Measurements from ENCODE around the gene ZNF236. TPM values are rescaled to one million over a fixed set of nuclear protein-coding genes. Genes with fewer than 3 reads are reported as not detected.

The ZNF236 gene
- total and polyA plus RNA-seq, 10 of the 15 experiments (the other 5 are each of a cell fraction or from before 2014, with no cell fraction given): 1.0 to 14.4 (median 5.9) TPM

DNA sequence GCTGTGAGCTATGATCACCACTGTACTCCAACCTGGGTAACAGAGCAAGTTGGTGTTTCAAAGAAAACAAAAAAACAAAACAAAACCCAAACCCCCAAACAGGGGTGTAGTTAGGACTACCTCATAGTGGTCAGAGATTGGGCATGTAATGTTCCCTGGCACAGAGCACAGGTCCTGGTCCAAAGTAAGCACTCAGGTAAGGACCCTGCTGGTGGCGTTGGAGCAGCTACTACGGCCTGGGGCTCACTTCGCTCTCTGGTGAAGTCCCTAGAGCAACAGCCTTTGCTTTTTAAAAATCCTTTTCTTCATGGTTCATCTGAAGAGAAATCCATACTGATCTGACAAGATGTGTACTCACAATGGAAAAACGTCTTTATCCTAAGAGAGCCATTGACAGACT, 130.4 kb downstream of the ZNF236 start:
- no peak for DNase-seq (ENCODE audit: low read depth, low spot score)
- Histone ChIP-seq H3K27me3 (replicated peaks in 1 of 2; ENCODE audit: control insufficient read depth in 2 of 2, insufficient read depth in 2 of 2, low read length in 1 of 2) (no peaks in the 10 kb centered on the region), H3K9ac (ENCODE audit: control insufficient read depth, insufficient read depth, low read length) (no peak overlapping the region), H3K4me1 (ENCODE audit: control insufficient read depth, insufficient read depth, low read length) (no peaks in the 10 kb centered on the region), H2AFZ (ENCODE audit: control insufficient read depth, low read depth, low read length) (no peak overlapping the region), H3K27ac (ENCODE audit: control insufficient read depth, insufficient read depth) (no peak overlapping the region), H3K4me2 (ENCODE audit: control insufficient read depth, insufficient read depth) (no peak overlapping the region), H4K20me1 (ENCODE audit: control insufficient read depth, insufficient read depth) (no peaks in the 10 kb centered on the region), H3K36me3 (ENCODE audit: control insufficient read depth in 2 of 2, insufficient read depth in 2 of 2, low read length in 1 of 2) (peaks cover 10 to 20% of the 10 kb centered on the region in 2 experiments), H3K9me3 (replicated peaks; ENCODE audit: control insufficient read depth, insufficient read depth, low read length) (no peaks in the 10 kb centered on the region), H3K79me2 (ENCODE audit: control insufficient read depth, insufficient read depth, low read length) (no peaks in the 10 kb centered on the region), H3K4me3 (no peak overlapping the region)
- WGBS (ENCODE audit: insufficient coverage, insufficient replicate concordance, low lambda C conversion rate, missing lambda C conversion rate): 83% methylated on average over 4 of the region's 4 CpGs
- in situ Hi-C loops (cut with MboI): no loop called here
- ATAC-seq: no peak
- SMC1A ChIA-PET (ENCODE audit: uncharacterized antibody, unreplicated experiment): interaction anchor here (1.3 to 2.4 kb wide), 2 partner anchors 29 to 30 kb away, joined by 3 to 7 read pairs; no protein-coding TSS in a partner anchor
- no peak for TF ChIP-seq CBX3 (IDR thresholded peaks at IDR 0.05; ENCODE audit: borderline replicate concordance, low read depth)
- TF ChIP-seq TARDBP (IDR thresholded peaks at IDR 0.05; ENCODE audit: borderline replicate concordance): no peak
- TF ChIP-seq TAF1 (IDR thresholded peaks at IDR 0.05; ENCODE audit: borderline replicate concordance, low read depth, low read length): no peak
- TF ChIP-seq RELA (IDR thresholded peaks at IDR 0.05; ENCODE audit: borderline replicate concordance, partially characterized antibody): no peak
- TF ChIP-seq, protein P1, sequence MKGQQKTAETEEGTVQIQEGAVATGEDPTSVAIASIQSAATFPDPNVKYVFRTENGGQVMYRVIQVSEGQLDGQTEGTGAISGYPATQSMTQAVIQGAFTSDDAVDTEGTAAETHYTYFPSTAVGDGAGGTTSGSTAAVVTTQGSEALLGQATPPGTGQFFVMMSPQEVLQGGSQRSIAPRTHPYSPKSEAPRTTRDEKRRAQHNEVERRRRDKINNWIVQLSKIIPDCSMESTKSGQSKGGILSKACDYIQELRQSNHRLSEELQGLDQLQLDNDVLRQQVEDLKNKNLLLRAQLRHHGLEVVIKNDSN (IDR thresholded peaks at IDR 0.05; ENCODE audit: borderline replicate concordance, extremely low read length, insufficient read depth, low read depth, low read length): no peak
- no peak for TF ChIP-seq DPF2 (IDR thresholded peaks at IDR 0.05)
- TF ChIP-seq, protein P2, sequence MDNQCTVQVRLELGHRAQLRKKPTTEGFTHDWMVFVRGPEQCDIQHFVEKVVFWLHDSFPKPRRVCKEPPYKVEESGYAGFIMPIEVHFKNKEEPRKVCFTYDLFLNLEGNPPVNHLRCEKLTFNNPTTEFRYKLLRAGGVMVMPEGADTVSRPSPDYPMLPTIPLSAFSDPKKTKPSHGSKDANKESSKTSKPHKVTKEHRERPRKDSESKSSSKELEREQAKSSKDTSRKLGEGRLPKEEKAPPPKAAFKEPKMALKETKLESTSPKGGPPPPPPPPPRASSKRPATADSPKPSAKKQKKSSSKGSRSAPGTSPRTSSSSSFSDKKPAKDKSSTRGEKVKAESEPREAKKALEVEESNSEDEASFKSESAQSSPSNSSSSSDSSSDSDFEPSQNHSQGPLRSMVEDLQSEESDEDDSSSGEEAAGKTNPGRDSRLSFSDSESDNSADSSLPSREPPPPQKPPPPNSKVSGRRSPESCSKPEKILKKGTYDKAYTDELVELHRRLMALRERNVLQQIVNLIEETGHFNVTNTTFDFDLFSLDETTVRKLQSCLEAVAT (IDR thresholded peaks at IDR 0.05): no peak
- no peak for TF ChIP-seq TBL1XR1 (IDR thresholded peaks at IDR 0.05; ENCODE audit: low read depth, low read length)
- TF ChIP-seq NFIC (IDR thresholded peaks at IDR 0.05; ENCODE audit: low read depth, low read length): no peak
- no peak for TF ChIP-seq NR2F1 (conservative IDR thresholded peaks at IDR 0.05)
- TF ChIP-seq, protein P3, sequence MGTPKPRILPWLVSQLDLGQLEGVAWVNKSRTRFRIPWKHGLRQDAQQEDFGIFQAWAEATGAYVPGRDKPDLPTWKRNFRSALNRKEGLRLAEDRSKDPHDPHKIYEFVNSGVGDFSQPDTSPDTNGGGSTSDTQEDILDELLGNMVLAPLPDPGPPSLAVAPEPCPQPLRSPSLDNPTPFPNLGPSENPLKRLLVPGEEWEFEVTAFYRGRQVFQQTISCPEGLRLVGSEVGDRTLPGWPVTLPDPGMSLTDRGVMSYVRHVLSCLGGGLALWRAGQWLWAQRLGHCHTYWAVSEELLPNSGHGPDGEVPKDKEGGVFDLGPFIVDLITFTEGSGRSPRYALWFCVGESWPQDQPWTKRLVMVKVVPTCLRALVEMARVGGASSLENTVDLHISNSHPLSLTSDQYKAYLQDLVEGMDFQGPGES (IDR thresholded peaks at IDR 0.05): no peak
- TF ChIP-seq ZNF207 (IDR thresholded peaks at IDR 0.05; ENCODE audit: borderline replicate concordance): no peak
- POLR2A ChIA-PET: no interaction called here
- intact Hi-C loops (cut with micrococcal nuclease; ENCODE audit: unreplicated experiment): no loop called here
- RAD21 ChIA-PET (ENCODE audit: unreplicated experiment): interaction anchor here (2.1 to 2.7 kb wide), 2 partner anchors 11 to 29 kb away, joined by 7 to 13 read pairs; no protein-coding TSS in a partner anchor
- CTCF ChIA-PET: interaction anchor here (1.2 to 2.0 kb wide), 4 partner anchors 10 to 47 kb away, joined by 4 to 5 read pairs (median 4); no protein-coding TSS in a partner anchor
- BruUV-seq (replicated peaks): no TSS peak
- FAIRE-seq: no peak
